K562 (cell line): ENCODE results near the gene ATG14. TPM values are rescaled to one million over a fixed set of nuclear protein-coding genes. Genes with fewer than 3 reads are reported as not detected.

Source experiments
- ATAC-seq: fragments of 200-7000 bp; cut with Tn5 transposase; 3 replicates; pipeline ENCODE4 v1.9.1; 2020; ENCODE audit warnings: moderate library complexity
- BruUV-seq: library from RNA; stranded (reverse); fragments of 400-500 nt; replicated peaks from 2 replicates; lab custom pipeline; 2021; lab: Mats Ljungman, UMichigan
- CTCF ChIA-PET: fragments of 300-600 bp; formaldehyde crosslinking; extraction: SDS; loops from one replicate; lab custom pipeline; 2021; ENCODE audit warnings: low intra/inter-chr PET ratio; lab: Yijun Ruan, JAX
- POLR2A ChIA-PET: fragments of 300-600, 350-650 bp; sonication (Branson Sonifier 250); formaldehyde crosslinking; extraction: SDS; loops from one replicate; lab custom pipeline; 2021; ENCODE audit warnings: antibody characterized with exemption, inconsistent platforms; lab: Yijun Ruan, JAX
- DNase-seq, 4 experiments: peaks; one replicate each; pipeline versions ENCODE4 v3.0.0 to v3.0.0-alpha.2; 2011 to 2018; ENCODE audit warnings: low spot score in 3 of 4, mixed read lengths in 3 of 4; ENCODE audit errors: extremely low read depth in 1 of 4
- FAIRE-seq: peaks from 2 replicates; lab custom pipeline; 2011; peaks lifted over from hg19 to GRCh38; lab: Jason Lieb, UNC
- H2AFZ ChIP-seq: 2 replicates; pipeline ENCODE4 v1.6.0; 2011; ENCODE audit warnings: low read depth, low read length, control low read depth, inconsistent platforms
- H3K27ac ChIP-seq: fragments of 200-600 bp; 3 replicates; pipeline ENCODE4 v1.8.0; 2011; ENCODE audit warnings: low read depth, mild to moderate bottlenecking, control low read depth, inconsistent platforms, low read length, moderate library complexity, mixed read lengths; ENCODE audit errors: extremely low read depth
- H3K27me3 ChIP-seq, 2 experiments: fragments of 300-600 bp in 1 of 2; 2 replicates in 1 of 2; 3 replicates in 1 of 2; pipeline versions ENCODE4 v1.6.0 to v1.8.0; 2011; ENCODE audit warnings: inconsistent platforms in 2 of 2, low read length in 2 of 2, mild to moderate bottlenecking in 1 of 2, mixed read lengths in 1 of 2, moderate library complexity in 1 of 2; ENCODE audit not compliant: control insufficient read depth in 2 of 2, insufficient read depth in 2 of 2
- H3K36me3 ChIP-seq: fragments of 300-600 bp; 3 replicates; pipeline ENCODE4 v1.8.0; 2011; ENCODE audit warnings: mild to moderate bottlenecking, low read length, inconsistent platforms; ENCODE audit not compliant: control insufficient read depth, insufficient read depth
- H3K4me1 ChIP-seq, 2 experiments: fragments of 200-600 bp in 1 of 2; replicated peaks in 1 of 2; 2 replicates in 1 of 2; 3 replicates in 1 of 2; pipeline versions ENCODE4 v1.5.1 to v1.8.0; 2011; ENCODE audit warnings: inconsistent platforms in 2 of 2, low read length in 2 of 2, mild to moderate bottlenecking in 1 of 2, mixed read lengths in 1 of 2, moderate library complexity in 1 of 2; ENCODE audit not compliant: control insufficient read depth in 2 of 2, insufficient read depth in 2 of 2
- H3K4me2 ChIP-seq: 2 replicates; pipeline ENCODE4 v1.6.1; 2011; ENCODE audit warnings: low read length, control low read depth, inconsistent platforms, mixed read lengths; ENCODE audit not compliant: insufficient read depth
- H3K4me3 ChIP-seq: fragments of 200-600 bp; sonication (generic), shearing (Covaris generic); 2 replicates; pipeline ENCODE4 v1.5.1; 2016; ENCODE audit warnings: control low read depth, inconsistent platforms
- H3K79me2 ChIP-seq: fragments of 200-600 bp; 3 replicates; pipeline ENCODE4 v1.8.0; 2011; ENCODE audit warnings: low read length, inconsistent platforms; ENCODE audit not compliant: control insufficient read depth, insufficient read depth
- H3K9ac ChIP-seq, 2 experiments: 2 replicates each; pipeline versions ENCODE4 v1.6.0 to v1.6.1; 2011; ENCODE audit warnings: low read depth in 2 of 2, low read length in 2 of 2, control low read depth in 1 of 2, inconsistent platforms in 1 of 2, mild to moderate bottlenecking in 1 of 2, mixed read lengths in 1 of 2; ENCODE audit not compliant: insufficient read depth in 1 of 2
- H3K9me1 ChIP-seq: one replicate; pipeline ENCODE4 v1.6.0; 2011; ENCODE audit warnings: inconsistent platforms, mild to moderate bottlenecking, low read length, moderate library complexity; ENCODE audit not compliant: control insufficient read depth, insufficient read depth
- H3K9me3 ChIP-seq: replicated peaks from 2 replicates; pipeline ENCODE4 v1.5.1; 2011; ENCODE audit warnings: low read depth, low read length, inconsistent platforms; ENCODE audit not compliant: control insufficient read depth, insufficient read depth
- H4K20me1 ChIP-seq: replicated peaks from 2 replicates; pipeline ENCODE4 v1.6.1; 2011; ENCODE audit warnings: low read length, inconsistent platforms, mixed read lengths; ENCODE audit not compliant: control insufficient read depth, insufficient read depth
- MED1 ChIP-seq: sonication (generic); formaldehyde crosslinking; IDR thresholded peaks from 2 replicates; pipeline ENCODE4 v1.8.1; 2023; ENCODE audit warnings: missing genetic modification reagents, borderline replicate concordance
- NFIC ChIP-seq: fragments of 450-650 bp; IDR thresholded peaks from 2 replicates; pipeline ENCODE4 v1.6.1; 2017; ENCODE audit warnings: mild to moderate bottlenecking, inconsistent platforms
- PHF20 ChIP-seq: fragments of 450-650 bp; IDR thresholded peaks from 2 replicates; pipeline ENCODE4 v1.6.1; 2018; ENCODE audit not compliant: partially characterized antibody
- PTBP1 ChIP-seq: fragments of 200-400 bp; formaldehyde crosslinking; IDR thresholded peaks from 2 replicates; pipeline ENCODE4 v1.6.1; 2017; ENCODE audit warnings: low read depth, low read length
- RAD21 ChIP-seq, 2 experiments: fragments of 250-450 bp in 1 of 2; fragments of 450-650 bp in 1 of 2; sonication (Bioruptor Pico) in 1 of 2; formaldehyde crosslinking in 1 of 2; IDR thresholded peaks in 1 of 2; conservative IDR thresholded peaks in 1 of 2; 2 replicates each; pipeline versions ENCODE4 v1.4.0 to v1.8.0; 2020 to 2022; ENCODE audit warnings: mild to moderate bottlenecking in 2 of 2, moderate library complexity in 1 of 2
- SAFB2 ChIP-seq: fragments of 200-400 bp; formaldehyde crosslinking; IDR thresholded peaks from 2 replicates; pipeline ENCODE4 v1.6.1; 2018; ENCODE audit warnings: borderline replicate concordance, low read length, low read depth, moderate library complexity; ENCODE audit not compliant: severe bottlenecking
- ZNF23 ChIP-seq: fragments of 250-450 bp; sonication (Bioruptor Pico); IDR thresholded peaks from 2 replicates; pipeline ENCODE4 v1.4.0; 2020; ENCODE audit warnings: mild to moderate bottlenecking
- WGBS: fragments of 100-300 bp; shearing (Covaris generic); methylation state at CpG from one replicate; pipeline ENCODE4 v1.1.6; 2016; ENCODE audit warnings: low coverage, mixed read lengths; ENCODE audit not compliant: insufficient coverage; ENCODE audit errors: missing lambda C conversion rate; 5-methylcytosine and 5-hydroxymethylcytosine counted together
- in situ Hi-C: fragments of 300-500 bp; cut with MboI; formaldehyde crosslinking; loops from 4 replicates; pipeline ENCODE4 v1.15.0; 2018; ENCODE audit warnings: inconsistent platforms, mixed read lengths
- intact Hi-C: fragments of 100-400 bp; cut with micrococcal nuclease; formaldehyde crosslinking; loops from 2 replicates; pipeline ENCODE4 v1.14.2; 2022
- polyA plus RNA-seq, 8 experiments: library from polyadenylated mRNA; depleted of rRNA in 4 of 8; stranded (reverse) in 5 of 8; unstranded in 3 of 8; fragments of >200 nt; fragmentation: Nextera tagmentation in 2 of 8; fragmentation: Illumina TruSeq in 1 of 8; extraction: Ambion mirVana in 2 of 8; extraction: Trizol in 1 of 8; gene quantifications; 2 replicates each; pipeline versions ENCODE4 v1.2.1 to v1.2.3, GENCODE V29; 2011 to 2014; ENCODE audit warnings: inconsistent platforms in 1 of 8, missing spikeins in 1 of 8
- total RNA-seq, 7 experiments: library from RNA; depleted of rRNA in 6 of 7; stranded (reverse); fragments of >200 nt in 6 of 7; fragmentation: Illumina TruSeq in 2 of 7; extraction: Trizol in 2 of 7; gene quantifications; 2 replicates each; pipeline versions ENCODE4 v1.2.1 to v1.2.3, GENCODE V29; 2011 to 2021; ENCODE audit warnings: low replicate concordance in 1 of 7
- TF ChIP-seq, protein P1 (sequence below), 3 experiments: IDR thresholded peaks in 2 of 3; conservative IDR thresholded peaks in 1 of 3; 2 replicates each; pipeline ENCODE4 v1.5.1; 2011 to 2012; ENCODE audit warnings: low read length in 3 of 3, mild to moderate bottlenecking in 3 of 3, control low read depth in 2 of 3, improper control_type of control experiment in 1 of 3, inconsistent platforms in 1 of 3, low read depth in 1 of 3, mixed read lengths in 1 of 3, moderate library complexity in 1 of 3; ENCODE audit not compliant: insufficient read depth in 2 of 3
- TF ChIP-seq, protein P2 (sequence below): IDR thresholded peaks from 2 replicates; pipeline ENCODE4 v1.6.1; 2011; ENCODE audit warnings: borderline replicate concordance, low read depth, mild to moderate bottlenecking, moderate library complexity, low read length; ENCODE audit not compliant: insufficient read depth, poor library complexity, severe bottlenecking

Gene ATG14
- total and polyA plus RNA-seq, 9 of the 15 experiments (the other 6 are each of a cell fraction or from before 2014, with no cell fraction given), result 0.55 to 4.2 (median 3.5) TPM

DNA sequence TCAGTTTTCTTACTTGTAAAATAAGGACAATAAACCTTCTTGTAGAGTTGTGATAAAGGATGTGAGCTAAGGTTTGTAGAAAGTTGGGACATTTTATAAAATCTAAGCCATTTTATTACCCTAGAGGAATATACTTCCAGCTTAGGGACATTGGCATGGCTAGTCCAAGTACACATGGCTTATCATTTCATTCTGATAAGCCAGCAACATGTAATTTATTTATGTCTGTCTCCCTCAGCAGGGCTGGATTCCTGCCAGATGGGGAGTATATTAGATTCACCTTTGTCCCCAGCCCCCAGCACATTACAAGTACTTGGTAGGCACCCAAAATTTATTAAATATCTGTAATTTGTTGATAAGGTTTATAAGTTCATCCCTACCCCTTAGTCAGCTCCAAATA is 6.3 kb upstream of the ATG14 start:
- ChIA-PET POLR2A (no interaction called here), CTCF (no interaction called here)
- H3K79me2 ChIP-seq, result no peaks in the 10 kb centered on the region
- peak; percentile 51 for FAIRE-seq
- DNase-seq, result peak in 1 of 4 experiments; percentile 32
- no peaks in the 10 kb centered on the region for H4K20me1 ChIP-seq
- no peaks in the 10 kb centered on the region for H3K9me1 ChIP-seq
- H3K9me3 ChIP-seq, result no peaks in the 10 kb centered on the region
- peaks cover 3 to 11% of the 10 kb centered on the region in 2 experiments; a peak in 3 of 5 replicates for H3K4me1 ChIP-seq
- H3K27me3 ChIP-seq, result no peaks in the 10 kb centered on the region
- in situ Hi-C loops, result no loop called here
- TF ChIP-seq ZNF23 (CRISPR knock-in tag) (no peak), PHF20 (no peak), NFIC (peak; percentile 47; the same call in 1 of the 2 replicates), MED1 (CRISPR knock-in tag) (no peak)
- TF ChIP-seq, all 486 proteins: peak for 1
- Histone ChIP-seq H3K27ac (no peak overlapping the region), H3K4me3 (no peak overlapping the region), H2AFZ (peak overlapping the region; percentile 8; the same call in 1 of the 2 replicates), H3K9ac (no peak overlapping the region), H3K4me2 (peak overlapping the region; percentile 36), H3K36me3 (no peaks in the 10 kb centered on the region)
- intact Hi-C loops, result loop anchor here (5.0 kb wide), 1 partner anchor 146 kb away; the partner anchor contains the start of gene FBXO34
- BruUV-seq, result no TSS peak
- ATAC-seq, result no peak

DNA sequence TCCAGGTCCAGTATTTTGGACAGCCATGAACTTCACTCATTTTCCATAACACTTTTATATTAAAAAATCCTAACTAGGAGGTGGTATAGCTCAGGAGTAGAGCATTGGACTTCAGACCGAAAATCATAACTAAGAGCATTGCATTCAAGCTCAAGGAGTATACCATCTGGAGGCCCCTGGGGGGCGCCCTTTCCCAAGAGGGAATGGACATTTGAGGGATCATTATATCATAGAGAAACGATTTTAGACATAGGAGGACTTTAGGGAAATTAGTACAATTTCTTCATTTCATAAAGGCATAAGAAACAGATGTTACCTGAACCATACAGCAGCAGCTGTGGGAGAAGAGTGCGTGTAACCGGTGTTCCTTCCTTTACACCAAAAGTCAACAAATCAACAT is 5.2 kb upstream of the ATG14 start:
- BruUV-seq, result no TSS peak
- Histone ChIP-seq H3K27me3 (no peaks in the 10 kb centered on the region), H4K20me1 (no peaks in the 10 kb centered on the region), H3K79me2 (no peaks in the 10 kb centered on the region), H3K9me1 (no peaks in the 10 kb centered on the region), H3K36me3 (no peaks in the 10 kb centered on the region), H3K9ac (no peak overlapping the region), H3K4me1 (peaks cover 3 to 20% of the 10 kb centered on the region in 2 experiments; a peak in 3 of 5 replicates), H3K27ac (no peak overlapping the region), H3K4me3 (no peak overlapping the region), H2AFZ (peak overlapping the region; percentile 51), H3K4me2 (no peak overlapping the region), H3K9me3 (no peaks in the 10 kb centered on the region)
- POLR2A ChIA-PET, result interaction anchor here (0.6 to 1.0 kb wide), 3 partner anchors 31 to 606 kb away, joined by 3 read pairs; no protein-coding TSS in a partner anchor
- intact Hi-C loops (loop anchor here (5.0 kb wide), 1 partner anchor 145 kb away; the partner anchor contains the start of gene FBXO34), in situ Hi-C loops (no loop called here)
- CTCF ChIA-PET, result no interaction called here
- DNase-seq (peak; percentile 28 to 66 (median 32)), FAIRE-seq (no peak), ATAC-seq (peak; percentile 87)
- 46% methylated on average over 4 of the region's 5 CpGs for WGBS
- TF ChIP-seq, protein P1, sequence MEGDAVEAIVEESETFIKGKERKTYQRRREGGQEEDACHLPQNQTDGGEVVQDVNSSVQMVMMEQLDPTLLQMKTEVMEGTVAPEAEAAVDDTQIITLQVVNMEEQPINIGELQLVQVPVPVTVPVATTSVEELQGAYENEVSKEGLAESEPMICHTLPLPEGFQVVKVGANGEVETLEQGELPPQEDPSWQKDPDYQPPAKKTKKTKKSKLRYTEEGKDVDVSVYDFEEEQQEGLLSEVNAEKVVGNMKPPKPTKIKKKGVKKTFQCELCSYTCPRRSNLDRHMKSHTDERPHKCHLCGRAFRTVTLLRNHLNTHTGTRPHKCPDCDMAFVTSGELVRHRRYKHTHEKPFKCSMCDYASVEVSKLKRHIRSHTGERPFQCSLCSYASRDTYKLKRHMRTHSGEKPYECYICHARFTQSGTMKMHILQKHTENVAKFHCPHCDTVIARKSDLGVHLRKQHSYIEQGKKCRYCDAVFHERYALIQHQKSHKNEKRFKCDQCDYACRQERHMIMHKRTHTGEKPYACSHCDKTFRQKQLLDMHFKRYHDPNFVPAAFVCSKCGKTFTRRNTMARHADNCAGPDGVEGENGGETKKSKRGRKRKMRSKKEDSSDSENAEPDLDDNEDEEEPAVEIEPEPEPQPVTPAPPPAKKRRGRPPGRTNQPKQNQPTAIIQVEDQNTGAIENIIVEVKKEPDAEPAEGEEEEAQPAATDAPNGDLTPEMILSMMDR (IDR thresholded peaks at IDR 0.05 in 2 of 3, conservative IDR thresholded peaks at IDR 0.05 in 1 of 3; ENCODE audit: insufficient read depth in 2 of 3, low read depth in 1 of 3, low read length in 3 of 3), result peak; percentile 53 to 62 (median 54)
- peak in 1 of 2 experiments; percentile 40; a peak in 2 of 4 replicates for TF ChIP-seq RAD21 (CRISPR knock-in tag; conservative IDR thresholded peaks at IDR 0.05 in 1 of 2, IDR thresholded peaks at IDR 0.05 in 1 of 2)
- TF ChIP-seq PTBP1, result no peak
- TF ChIP-seq SAFB2, result no peak
- TF ChIP-seq, protein P2, sequence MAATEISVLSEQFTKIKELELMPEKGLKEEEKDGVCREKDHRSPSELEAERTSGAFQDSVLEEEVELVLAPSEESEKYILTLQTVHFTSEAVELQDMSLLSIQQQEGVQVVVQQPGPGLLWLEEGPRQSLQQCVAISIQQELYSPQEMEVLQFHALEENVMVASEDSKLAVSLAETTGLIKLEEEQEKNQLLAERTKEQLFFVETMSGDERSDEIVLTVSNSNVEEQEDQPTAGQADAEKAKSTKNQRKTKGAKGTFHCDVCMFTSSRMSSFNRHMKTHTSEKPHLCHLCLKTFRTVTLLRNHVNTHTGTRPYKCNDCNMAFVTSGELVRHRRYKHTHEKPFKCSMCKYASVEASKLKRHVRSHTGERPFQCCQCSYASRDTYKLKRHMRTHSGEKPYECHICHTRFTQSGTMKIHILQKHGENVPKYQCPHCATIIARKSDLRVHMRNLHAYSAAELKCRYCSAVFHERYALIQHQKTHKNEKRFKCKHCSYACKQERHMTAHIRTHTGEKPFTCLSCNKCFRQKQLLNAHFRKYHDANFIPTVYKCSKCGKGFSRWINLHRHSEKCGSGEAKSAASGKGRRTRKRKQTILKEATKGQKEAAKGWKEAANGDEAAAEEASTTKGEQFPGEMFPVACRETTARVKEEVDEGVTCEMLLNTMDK, result peak; percentile 60
